Tibial nerve (tissue), 4 donors: ENCODE results near the gene CAB39.

ENCODE experiments used
- CTCF ChIP-seq, 5 experiments: fragments of 200-600 bp in 3 of 5; fragments of 450-650 bp in 2 of 5; sonication (generic) in 3 of 5; IDR thresholded peaks; one replicate each; pipeline ENCODE4 v1.5.1; 2016 to 2019; ENCODE audit warnings: antibody characterized with exemption in 5 of 5, mild to moderate bottlenecking in 3 of 5, moderate library complexity in 2 of 5
- EP300 ChIP-seq, 2 donors: sonication (generic); formaldehyde crosslinking; IDR thresholded peaks; one replicate each; pipeline ENCODE4 v1.6.1; 2017; ENCODE audit warnings: antibody characterized with exemption in 2 of 2, mild to moderate bottlenecking in 1 of 2
- POLR2A ChIP-seq, 2 donors: fragments of 450-650 bp; IDR thresholded peaks; one replicate each; pipeline ENCODE4 v1.6.1; 2017; ENCODE audit warnings: antibody characterized with exemption in 2 of 2, mild to moderate bottlenecking in 2 of 2, moderate library complexity in 2 of 2

DNA sequence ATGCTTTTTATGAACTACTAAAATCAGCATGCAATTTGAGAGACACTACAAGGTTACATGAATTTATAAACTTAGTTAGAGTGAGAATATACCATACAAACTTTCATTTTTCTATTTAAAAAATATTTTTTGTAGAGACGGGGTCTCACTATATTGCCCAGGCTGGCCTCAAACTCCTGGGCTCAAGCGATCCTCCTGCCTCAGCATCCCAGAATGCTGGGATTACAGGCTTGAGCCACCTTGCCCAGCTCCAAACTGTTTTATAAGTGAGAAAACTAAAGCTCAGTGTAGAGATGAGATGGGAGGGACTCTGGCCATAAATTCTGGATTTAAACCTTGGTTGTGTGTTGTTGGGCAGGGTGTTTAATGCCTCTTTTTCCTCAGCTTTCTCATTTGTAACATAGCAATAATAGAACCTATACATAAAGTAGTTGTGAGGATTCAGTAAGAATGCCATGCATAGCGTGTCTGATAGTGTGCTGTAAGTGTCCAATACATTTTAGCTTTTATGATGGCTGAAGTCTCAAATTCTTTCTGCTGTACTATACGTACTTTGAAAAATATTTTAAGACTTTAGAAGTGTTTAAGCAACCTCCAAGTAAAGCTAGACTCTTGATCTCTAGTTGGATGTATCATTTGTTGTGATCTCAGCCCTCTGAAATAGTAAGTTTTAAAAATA lies 9.7 kb downstream of the CAB39 start:
- TF ChIP-seq CTCF (IDR thresholded peaks at IDR 0.05) (no peak), POLR2A (IDR thresholded peaks at IDR 0.05) (no peak), EP300 (IDR thresholded peaks at IDR 0.05) (no peak)
